Fibroblast of skin of left biceps (primary cell): ENCODE data around the gene SLC26A2.

ENCODE experiments used
- DNase-seq, 2 experiments: peaks; one replicate each; pipeline ENCODE4 v3.0.0-alpha.2; 2013; ENCODE audit warnings: low read depth in 2 of 2

Gene SLC26A2

GRCh38 chr5:149960272-149961185 lies at the start of gene SLC26A2:
TSS of gene SLC26A2 (plus strand) at chr5:149960758. CDS start at chr5:149977653, 16,895 bp downstream.
- peak; percentile 92 to 93 for DNase-seq

GRCh38 chr5:149911031-149911430 lies 49.5 kb upstream of the SLC26A2 start:
- no peak for DNase-seq

DNA sequence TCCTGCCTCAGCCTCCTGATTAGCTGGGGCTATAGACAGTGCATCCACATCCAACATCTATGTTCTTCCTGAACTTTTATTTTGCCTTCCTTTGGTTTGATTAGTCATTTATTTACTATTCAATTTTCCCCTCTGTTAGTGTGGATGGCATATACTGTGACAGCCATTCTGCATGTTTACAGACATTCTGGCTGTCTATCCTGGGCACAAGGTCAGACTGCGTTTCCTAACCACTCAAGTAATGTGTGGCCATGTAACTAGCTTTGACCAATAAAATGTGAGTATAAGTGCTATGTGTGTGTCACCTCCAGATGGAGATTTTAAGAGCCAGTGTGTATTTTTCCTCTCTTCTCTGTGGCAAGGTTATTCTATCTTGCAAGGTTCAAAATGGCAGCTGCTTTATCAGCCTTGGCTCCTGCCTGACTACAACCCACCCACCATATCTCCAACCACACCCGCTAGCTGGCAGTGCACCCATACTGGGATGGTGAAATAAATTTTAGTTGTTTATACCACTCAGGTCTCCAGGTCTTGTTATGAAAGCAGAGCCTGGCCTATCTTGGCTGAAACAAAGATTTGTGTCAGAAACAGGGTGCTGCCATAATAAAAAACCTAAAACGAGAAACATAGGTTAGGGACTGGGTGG lies 48.2 kb upstream of the SLC26A2 start:
- no peak for DNase-seq

- no peak for DNase-seq
Observed at GRCh38 chr5:149913436-149914419, 46.8 kb upstream of the SLC26A2 start.

- no peak for DNase-seq
Observed at GRCh38 chr5:149915392-149916260, 44.9 kb upstream of the SLC26A2 start.

GRCh38 chr5:149916334-149917072 lies 44.1 kb upstream of the SLC26A2 start:
- DNase-seq = no peak

- no peak for DNase-seq
Observed at GRCh38 chr5:149917073-149917676, 43.4 kb upstream of the SLC26A2 start.

GRCh38 chr5:149921597-149921996 lies 39.0 kb upstream of the SLC26A2 start:
- DNase-seq = no peak

DNA sequence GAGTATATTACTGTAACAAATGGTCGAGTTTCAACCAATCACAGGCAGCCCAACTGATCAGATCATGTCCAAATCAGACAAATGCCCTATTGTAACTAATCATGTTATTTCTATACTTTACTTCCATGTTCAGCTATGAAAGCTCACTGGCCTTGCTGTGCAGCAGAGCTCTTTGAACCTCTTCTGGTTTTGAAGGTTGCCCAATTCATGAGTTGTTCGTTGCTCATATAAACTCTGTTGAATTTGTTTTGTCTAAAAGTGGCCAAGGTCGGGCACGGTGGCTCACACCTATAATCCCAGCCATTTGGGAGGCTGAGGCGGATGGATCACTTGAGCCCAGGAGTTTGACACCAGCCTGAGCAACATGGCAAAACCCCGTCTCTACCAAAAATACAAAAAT lies 37.6 kb upstream of the SLC26A2 start:
- DNase-seq = no peak

DNA sequence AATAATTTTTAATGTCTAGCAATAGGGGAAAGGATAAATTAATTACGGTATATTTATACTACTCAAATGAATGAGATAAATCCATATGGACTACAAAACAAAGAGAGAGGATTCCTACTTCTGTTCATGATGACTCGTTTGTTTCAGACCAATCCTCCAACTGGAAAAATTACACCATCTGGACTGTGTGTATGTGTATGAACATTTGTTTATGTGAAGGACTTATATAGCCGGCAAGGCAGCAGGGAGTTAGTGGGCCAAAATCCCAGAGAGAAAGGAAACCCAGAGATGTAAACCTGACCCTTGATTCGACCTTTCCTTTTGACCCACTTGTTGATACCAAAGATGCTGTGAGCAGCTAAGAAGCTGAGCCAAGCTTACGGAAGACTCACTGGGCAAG lies 36.1 kb upstream of the SLC26A2 start:
- no peak for DNase-seq

DNA sequence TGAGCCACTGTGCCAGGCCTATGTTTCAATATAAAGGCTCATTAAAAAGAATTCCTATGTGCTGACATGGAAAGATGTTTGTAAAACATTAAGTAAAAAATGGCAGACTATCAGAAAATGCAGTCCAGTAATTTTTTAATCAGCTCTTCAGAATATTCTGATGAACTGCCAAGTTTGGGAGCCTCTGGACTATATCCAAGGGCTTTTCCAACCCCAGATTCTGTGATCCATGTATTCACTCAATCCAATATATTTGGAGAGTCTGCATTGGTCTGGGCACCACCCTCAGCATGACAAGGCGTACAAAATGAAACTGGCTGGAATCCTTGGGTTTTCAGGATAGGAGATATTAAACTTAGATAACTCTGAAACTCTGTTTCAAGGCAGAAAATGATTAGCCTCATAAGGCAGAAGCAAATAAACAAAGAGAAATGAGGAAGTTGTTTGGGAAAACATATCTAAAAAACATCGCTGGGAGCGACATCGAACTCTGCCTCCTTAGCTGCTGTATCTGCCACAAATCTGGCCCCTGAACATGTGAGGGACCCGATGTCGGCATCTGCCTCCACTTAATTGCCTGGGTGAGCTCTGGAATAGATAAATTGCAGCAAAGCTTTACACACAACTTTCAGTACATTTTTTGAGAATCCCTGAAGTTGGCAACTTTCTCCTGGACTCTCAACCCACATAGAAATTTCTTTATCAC lies 30.4 kb upstream of the SLC26A2 start:
- DNase-seq = no peak

GRCh38 chr5:149930749-149931574 lies 29.6 kb upstream of the SLC26A2 start:
- DNase-seq = no peak

- DNase-seq = no peak
Observed at GRCh38 chr5:149931992-149932436, 28.5 kb upstream of the SLC26A2 start.

DNA sequence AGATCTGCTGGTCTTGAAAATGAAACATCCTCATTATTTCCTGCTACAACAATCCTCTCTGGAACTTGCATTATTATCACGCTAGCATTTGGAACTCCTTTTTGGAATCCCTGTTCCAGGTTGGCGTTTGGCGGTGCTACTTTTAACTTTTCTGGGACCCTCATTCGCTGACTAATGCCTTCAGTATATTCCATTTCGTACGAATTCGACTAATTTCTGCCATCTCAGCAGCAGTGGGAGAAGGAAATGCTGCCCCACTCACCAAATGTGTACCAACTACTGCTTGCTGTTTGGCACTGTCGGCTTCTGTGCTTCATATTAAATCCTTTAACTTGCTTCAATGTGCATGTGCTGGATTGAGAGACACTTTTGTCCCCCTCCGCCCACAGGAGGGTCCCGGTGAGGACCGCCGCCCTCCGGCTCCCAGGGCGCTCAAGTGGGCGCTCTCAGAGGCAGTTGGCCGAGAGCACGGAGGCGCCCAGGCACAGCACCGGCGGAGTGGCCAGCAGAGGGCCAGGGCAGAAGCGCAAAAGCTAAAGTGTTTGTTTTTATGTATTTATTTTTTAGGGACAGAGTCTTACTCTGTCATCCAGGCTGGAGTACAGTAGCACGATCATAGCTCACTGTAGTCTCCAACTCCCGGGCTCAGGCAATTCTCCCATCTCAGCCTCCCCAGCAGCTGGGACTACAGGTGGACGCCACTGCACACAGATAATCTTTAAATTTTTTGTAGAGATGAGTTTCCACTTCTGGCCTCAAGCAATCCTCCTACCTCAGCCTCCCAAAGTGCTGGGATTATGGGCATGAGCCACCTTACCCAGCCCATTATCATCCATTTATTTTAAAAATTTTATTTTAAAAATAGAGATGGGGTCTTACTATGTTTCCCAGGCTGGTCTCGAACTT lies 27.9 kb upstream of the SLC26A2 start:
- no peak for DNase-seq

GRCh38 chr5:149935431-149935901 lies 25.1 kb upstream of the SLC26A2 start:
- DNase-seq = no peak

DNA sequence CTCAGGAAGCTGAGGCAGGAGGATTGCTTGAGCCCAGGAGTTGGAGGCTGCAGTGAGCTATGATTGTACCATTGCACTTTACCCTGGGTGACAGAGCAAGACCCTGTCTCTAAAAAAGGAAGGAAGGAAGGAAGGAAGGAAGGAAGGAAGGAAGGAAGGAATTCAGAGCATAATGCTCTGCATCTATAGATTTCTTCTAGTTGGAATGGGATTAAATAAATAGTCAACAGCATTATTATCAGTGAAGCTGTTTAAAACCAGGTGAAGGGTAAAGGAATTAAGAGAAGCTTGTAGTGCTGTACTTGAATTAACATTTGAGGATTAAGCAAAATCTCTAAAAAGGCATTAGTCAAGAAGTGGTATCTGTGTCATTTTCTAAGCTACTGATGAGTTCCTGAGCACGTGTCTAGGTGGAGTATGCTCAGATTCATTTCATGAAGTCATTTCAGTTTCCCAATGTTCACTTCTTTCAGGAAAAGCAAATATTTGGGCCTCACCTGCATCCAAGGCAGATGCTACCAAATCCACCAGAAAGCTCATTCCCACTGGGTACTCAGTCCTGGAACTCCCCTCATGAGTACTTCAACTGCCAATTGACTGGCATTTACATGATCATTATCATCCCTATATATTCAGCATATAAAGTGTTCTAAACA lies 24.4 kb upstream of the SLC26A2 start:
- DNase-seq = no peak
